BLaER1 (cell line): Measurements from ENCODE around the gene CHMP4B.

Experiments used
- H3K27ac ChIP-seq: shearing (Covaris generic); formaldehyde crosslinking; 2 replicates; pipeline ENCODE4 v1.8.1; 2022
- H3K27me3 ChIP-seq: shearing (Covaris generic); formaldehyde crosslinking; 2 replicates; pipeline ENCODE4 v1.8.1; 2022
- H3K36me3 ChIP-seq: shearing (Covaris generic); formaldehyde crosslinking; 2 replicates; pipeline ENCODE4 v1.8.1; 2022
- H3K4me1 ChIP-seq: shearing (Covaris generic); formaldehyde crosslinking; 2 replicates; pipeline ENCODE4 v1.8.1; 2022
- H3K4me2 ChIP-seq: shearing (Covaris generic); formaldehyde crosslinking; 2 replicates; pipeline ENCODE4 v1.8.1; 2022
- H3K4me3 ChIP-seq: shearing (Covaris generic); formaldehyde crosslinking; 2 replicates; pipeline ENCODE4 v1.8.1; 2022
- H3K9ac ChIP-seq: shearing (Covaris generic); formaldehyde crosslinking; 2 replicates; pipeline ENCODE4 v1.8.1; 2022
- H3K9me3 ChIP-seq: shearing (Covaris generic); formaldehyde crosslinking; 2 replicates; pipeline ENCODE4 v1.8.1; 2022
- H4K20me1 ChIP-seq: shearing (Covaris generic); formaldehyde crosslinking; 2 replicates; pipeline ENCODE4 v1.8.1; 2022
- Cebpa-rat ChIP-seq: shearing (Covaris generic); IDR thresholded peaks from 2 replicates; pipeline ENCODE4 v1.8.1; 2022

Gene CHMP4B

GRCh38 chr20:33841436-33841799 is 30.3 kb downstream of the CHMP4B start:
- Histone ChIP-seq H3K4me3 (no peak overlapping the region), H3K4me1 (peaks cover 62% of the 10 kb centered on the region), H4K20me1 (peaks cover 100% of the 10 kb centered on the region)

GRCh38 chr20:33842346-33842745 is 31.2 kb downstream of the CHMP4B start:
- Histone ChIP-seq H3K27ac (no peak overlapping the region; the same call in 1 of the 2 replicates), H3K36me3 (peaks cover 14% of the 10 kb centered on the region), H4K20me1 (peaks cover 100% of the 10 kb centered on the region), H3K9me3 (no peaks in the 10 kb centered on the region), H3K4me2 (no peak overlapping the region), H3K9ac (no peak overlapping the region), H3K27me3 (no peaks in the 10 kb centered on the region), H3K4me1 (peaks cover 62% of the 10 kb centered on the region), H3K4me3 (no peak overlapping the region)
- no peak; the same call in 1 of the 2 replicates for TF ChIP-seq Cebpa-rat

More at GRCh38 chr20:33841436-33841799, 30.3 kb downstream of the CHMP4B start:
- H3K36me3 ChIP-seq: peaks cover 14% of the 10 kb centered on the region
- H3K4me2 ChIP-seq: no peak overlapping the region
- no peak for TF ChIP-seq Cebpa-rat
- H3K9ac ChIP-seq: no peak overlapping the region
- H3K27ac ChIP-seq: no peak overlapping the region
- H3K27me3 ChIP-seq: no peaks in the 10 kb centered on the region
- H3K9me3 ChIP-seq: no peaks in the 10 kb centered on the region

DNA sequence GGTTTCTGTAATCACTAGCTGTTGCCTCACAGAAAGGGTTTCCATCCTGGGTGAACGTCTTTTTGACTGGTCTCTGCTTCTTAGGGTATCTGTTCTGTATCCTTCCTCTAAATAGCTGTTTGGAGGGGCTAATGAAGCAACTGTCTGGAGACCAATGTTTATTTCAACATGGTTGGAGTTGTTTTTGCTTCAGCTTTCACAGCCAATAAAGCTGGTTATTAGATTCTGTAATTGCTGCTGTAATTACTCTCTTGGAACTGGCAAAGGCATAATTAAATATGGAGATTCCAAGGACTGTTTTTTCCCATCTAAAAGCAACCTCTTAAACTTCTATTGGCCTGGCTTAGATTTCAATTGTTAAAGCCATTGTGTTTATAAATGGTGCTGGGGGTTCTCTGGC is 31.9 kb downstream of the CHMP4B start:
- Histone ChIP-seq H3K4me1 (peaks cover 58% of the 10 kb centered on the region), H4K20me1 (peaks cover 100% of the 10 kb centered on the region), H3K9ac (no peak overlapping the region), H3K27me3 (no peaks in the 10 kb centered on the region), H3K36me3 (peaks cover 15% of the 10 kb centered on the region), H3K4me2 (no peak overlapping the region), H3K4me3 (no peak overlapping the region), H3K9me3 (no peaks in the 10 kb centered on the region), H3K27ac (no peak overlapping the region)
- TF ChIP-seq Cebpa-rat: no peak

- Histone ChIP-seq H3K9ac (no peak overlapping the region), H3K4me3 (no peak overlapping the region), H3K4me2 (peak overlapping the region; percentile 14; the same call in 1 of the 2 replicates), H3K27me3 (no peaks in the 10 kb centered on the region), H3K9me3 (no peaks in the 10 kb centered on the region), H3K4me1 (peaks cover 50% of the 10 kb centered on the region), H3K36me3 (peaks cover 23% of the 10 kb centered on the region), H4K20me1 (peaks cover 100% of the 10 kb centered on the region), H3K27ac (no peak overlapping the region)
- no peak for TF ChIP-seq Cebpa-rat
Measured at GRCh38 chr20:33843854-33844253, 32.7 kb downstream of the CHMP4B start.

DNA sequence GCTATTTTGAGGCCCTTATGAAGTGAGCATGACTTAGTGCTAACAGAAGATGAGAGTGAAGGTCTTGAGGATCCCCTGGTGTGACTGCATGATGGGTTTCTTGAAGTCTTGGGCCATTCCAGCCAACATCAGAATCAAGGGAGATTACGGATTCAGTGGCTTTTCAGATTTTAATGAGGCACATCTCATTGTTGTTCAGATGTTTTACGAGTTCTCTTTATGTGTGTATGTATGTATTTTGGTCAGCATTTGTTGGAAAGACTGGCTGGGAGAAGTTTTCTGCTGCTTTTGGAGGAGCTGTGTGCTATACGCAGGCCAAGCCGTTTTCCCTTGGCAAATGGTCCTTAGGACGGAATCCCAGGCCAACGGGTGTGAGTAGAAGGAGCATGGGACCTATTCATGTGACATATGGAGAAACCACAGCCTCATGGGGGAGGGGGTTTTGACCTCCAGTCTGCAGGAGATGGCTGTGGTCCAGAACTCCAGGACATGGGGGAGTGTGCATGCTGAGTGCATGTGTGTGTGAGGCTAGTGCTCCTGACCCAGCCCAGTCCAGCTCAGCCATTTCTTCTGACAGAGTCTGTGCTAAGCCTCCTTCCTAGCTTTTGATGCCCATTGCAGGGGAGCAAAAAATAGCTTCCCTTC is 35.3 kb downstream of the CHMP4B start:
- Histone ChIP-seq H4K20me1 (peaks cover 100% of the 10 kb centered on the region), H3K4me2 (peak overlapping the region; percentile 44), H3K27ac (no peak overlapping the region)

DNA sequence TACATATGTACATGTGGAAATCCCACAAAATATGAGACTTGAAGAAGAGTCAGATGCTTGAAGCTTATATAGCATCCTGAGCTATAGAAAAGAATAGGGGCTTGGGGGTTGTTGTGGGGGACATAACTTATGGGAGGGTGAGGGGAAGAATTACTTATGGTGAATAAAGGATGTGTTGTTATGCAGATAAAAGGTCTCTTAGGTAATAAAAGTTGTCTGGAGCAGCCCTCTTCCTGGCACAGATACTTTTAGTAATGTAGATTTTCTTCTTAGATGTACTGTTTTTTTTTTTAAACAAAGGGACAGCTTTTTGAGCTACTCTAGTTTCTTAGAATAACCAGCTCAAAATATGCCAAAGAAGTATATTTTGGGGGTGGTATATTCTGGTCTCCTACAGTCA is 35.9 kb downstream of the CHMP4B start:
- Histone ChIP-seq H3K9me3 (no peaks in the 10 kb centered on the region), H4K20me1 (peaks cover 100% of the 10 kb centered on the region), H3K27ac (no peak overlapping the region), H3K4me1 (peaks cover 48% of the 10 kb centered on the region), H3K27me3 (no peaks in the 10 kb centered on the region), H3K36me3 (peaks cover 55% of the 10 kb centered on the region), H3K9ac (no peak overlapping the region), H3K4me3 (no peak overlapping the region), H3K4me2 (peak overlapping the region; percentile 44)
- no peak for TF ChIP-seq Cebpa-rat

More for the DNA sequence above, 35.3 kb downstream of the CHMP4B start:
- Histone ChIP-seq H3K27me3 (no peaks in the 10 kb centered on the region), H3K4me3 (no peak overlapping the region), H3K36me3 (peaks cover 49% of the 10 kb centered on the region), H3K9me3 (no peaks in the 10 kb centered on the region), H3K4me1 (peaks cover 42% of the 10 kb centered on the region), H3K9ac (no peak overlapping the region)
- no peak for TF ChIP-seq Cebpa-rat

- H4K20me1 ChIP-seq: peaks cover 99% of the 10 kb centered on the region
Measured at GRCh38 chr20:33848391-33848790, 37.2 kb downstream of the CHMP4B start.

DNA sequence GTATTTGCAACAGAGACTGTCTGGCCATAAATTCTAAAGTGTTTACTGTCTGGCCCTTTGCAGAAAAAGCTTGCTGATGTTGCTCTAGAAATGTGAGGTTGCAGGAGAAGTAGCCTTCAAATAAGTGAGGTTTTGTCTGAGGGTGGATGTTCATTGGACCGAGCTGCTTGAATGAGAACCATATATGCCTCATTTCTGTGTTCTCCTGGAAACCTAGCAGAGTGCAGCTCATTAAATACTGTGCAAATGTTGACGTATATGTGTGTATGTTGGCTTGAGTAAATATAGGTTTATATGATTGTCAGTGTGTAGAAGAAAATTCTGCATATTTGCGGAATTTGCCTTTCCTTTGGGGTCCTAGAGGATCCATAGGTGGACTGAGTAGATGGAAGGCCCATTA is 39.0 kb downstream of the CHMP4B start:
- H3K4me3 ChIP-seq: no peak overlapping the region

More at GRCh38 chr20:33848391-33848790, 37.2 kb downstream of the CHMP4B start:
- H3K9me3 ChIP-seq: no peaks in the 10 kb centered on the region
- no peak overlapping the region for H3K4me3 ChIP-seq
- H3K4me2 ChIP-seq: no peak overlapping the region
- peaks cover 49% of the 10 kb centered on the region for H3K4me1 ChIP-seq
- H3K36me3 ChIP-seq: peaks cover 69% of the 10 kb centered on the region
- no peak overlapping the region for H3K9ac ChIP-seq
- no peak for TF ChIP-seq Cebpa-rat
- H3K27ac ChIP-seq: no peak overlapping the region
- no peaks in the 10 kb centered on the region for H3K27me3 ChIP-seq

GRCh38 chr20:33851842-33852466 is 40.8 kb downstream of the CHMP4B start:
- H3K27ac ChIP-seq: no peak overlapping the region
- peaks cover 63% of the 10 kb centered on the region for H4K20me1 ChIP-seq
- peaks cover 28% of the 10 kb centered on the region for H3K4me1 ChIP-seq
- no peaks in the 10 kb centered on the region for H3K27me3 ChIP-seq
- H3K4me2 ChIP-seq: peak overlapping the region; percentile 38
- no peak overlapping the region for H3K4me3 ChIP-seq
- no peak for TF ChIP-seq Cebpa-rat
- peaks cover 90% of the 10 kb centered on the region for H3K36me3 ChIP-seq
- no peaks in the 10 kb centered on the region for H3K9me3 ChIP-seq
- no peak overlapping the region for H3K9ac ChIP-seq

More for the DNA sequence above, 39.0 kb downstream of the CHMP4B start:
- H3K36me3 ChIP-seq: peaks cover 86% of the 10 kb centered on the region
- no peak overlapping the region for H3K9ac ChIP-seq
- no peak overlapping the region for H3K27ac ChIP-seq
- H3K4me2 ChIP-seq: no peak overlapping the region
- peaks cover 81% of the 10 kb centered on the region for H4K20me1 ChIP-seq
- no peaks in the 10 kb centered on the region for H3K9me3 ChIP-seq
- no peak for TF ChIP-seq Cebpa-rat
- H3K27me3 ChIP-seq: no peaks in the 10 kb centered on the region
- H3K4me1 ChIP-seq: peaks cover 42% of the 10 kb centered on the region
